ENCODE data around the gene MMP14. TPM values are rescaled to one million over a fixed set of nuclear protein-coding genes. Genes with fewer than 3 reads are reported as not detected.

Gene MMP14
- total RNA-seq, 1 experiment from 2014 or later, result 10.5 TPM

DNA sequence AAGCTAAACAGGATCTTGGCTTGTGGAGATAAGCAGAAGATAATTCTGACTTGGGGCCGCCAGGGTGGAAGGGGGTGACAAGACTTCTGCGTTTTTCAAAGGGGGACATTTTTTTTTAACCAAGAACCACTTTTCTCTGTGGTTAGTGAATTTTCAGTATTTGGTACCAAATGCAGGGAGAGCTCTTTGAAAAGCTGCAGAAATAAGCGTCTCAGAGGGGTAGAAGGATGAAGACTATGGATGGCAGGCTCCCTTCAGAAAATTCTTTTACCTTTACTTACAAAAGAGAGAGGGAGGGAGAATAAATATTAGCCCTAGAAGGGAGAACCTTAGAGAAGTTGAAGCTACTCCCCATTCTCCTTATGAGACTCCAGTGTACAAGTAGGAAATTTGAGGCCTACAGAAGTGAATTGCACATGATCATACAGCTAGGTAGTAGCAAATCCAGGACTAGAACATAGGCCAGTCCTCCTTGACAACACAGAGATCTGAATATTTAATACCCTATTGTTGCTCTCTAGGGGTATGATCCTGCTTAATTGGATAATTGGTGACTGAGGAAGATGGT, 5.9 kb upstream of the MMP14 start:
- no peak for DNase-seq
- H3K27me3 Mint-ChIP-seq (ENCODE audit: unreplicated experiment), result no peaks in the 10 kb centered on the region
- TSS peak; percentile 58 for BruUV-seq (replicated peaks)
- no peaks in the 10 kb centered on the region for H3K9me3 Mint-ChIP-seq (ENCODE audit: low read depth, unreplicated experiment)
- H3K27ac Mint-ChIP-seq (ENCODE audit: unreplicated experiment), result peak overlapping the region; percentile 87
- H3K4me1 Mint-ChIP-seq (ENCODE audit: low read depth, unreplicated experiment), result peaks cover 2% of the 10 kb centered on the region
- CTCF ChIA-PET, result interaction anchor here (0.6 to 1.4 kb wide), 3 partner anchors 9 to 659 kb away, joined by 3 to 5 read pairs (median 3); no protein-coding TSS in a partner anchor
- intact Hi-C loops (cut with micrococcal nuclease; ENCODE audit: unreplicated experiment), result no loop called here
- H3K4me3 Mint-ChIP-seq (ENCODE audit: low read depth, unreplicated experiment), result peak overlapping the region; percentile 95
- peaks cover 22% of the 10 kb centered on the region for H3K36me3 Mint-ChIP-seq (ENCODE audit: insufficient read depth, unreplicated experiment)
- no peak for TF ChIP-seq CTCF (IDR thresholded peaks at IDR 0.05; ENCODE audit: unreplicated experiment)

GRCh38 chr14:22835505-22835904, 880 bp upstream of the MMP14 start:
- Mint-ChIP-seq H3K36me3 (ENCODE audit: insufficient read depth, unreplicated experiment) (peaks cover 28% of the 10 kb centered on the region), H3K27ac (ENCODE audit: unreplicated experiment) (no peak overlapping the region), H3K4me1 (ENCODE audit: low read depth, unreplicated experiment) (peaks cover 23% of the 10 kb centered on the region), H3K4me3 (ENCODE audit: low read depth, unreplicated experiment) (no peak overlapping the region), H3K9me3 (ENCODE audit: low read depth, unreplicated experiment) (no peaks in the 10 kb centered on the region), H3K27me3 (ENCODE audit: unreplicated experiment) (peaks cover 26% of the 10 kb centered on the region)
- CTCF ChIA-PET, result interaction anchor here (1.7 kb wide), 1 partner anchor 18 kb away, joined by 4 read pairs; no protein-coding TSS in a partner anchor
- intact Hi-C loops (cut with micrococcal nuclease; ENCODE audit: unreplicated experiment), result no loop called here
- TF ChIP-seq CTCF (IDR thresholded peaks at IDR 0.05; ENCODE audit: unreplicated experiment), result no peak
- no peak for DNase-seq
- BruUV-seq (replicated peaks), result no TSS peak

DNA sequence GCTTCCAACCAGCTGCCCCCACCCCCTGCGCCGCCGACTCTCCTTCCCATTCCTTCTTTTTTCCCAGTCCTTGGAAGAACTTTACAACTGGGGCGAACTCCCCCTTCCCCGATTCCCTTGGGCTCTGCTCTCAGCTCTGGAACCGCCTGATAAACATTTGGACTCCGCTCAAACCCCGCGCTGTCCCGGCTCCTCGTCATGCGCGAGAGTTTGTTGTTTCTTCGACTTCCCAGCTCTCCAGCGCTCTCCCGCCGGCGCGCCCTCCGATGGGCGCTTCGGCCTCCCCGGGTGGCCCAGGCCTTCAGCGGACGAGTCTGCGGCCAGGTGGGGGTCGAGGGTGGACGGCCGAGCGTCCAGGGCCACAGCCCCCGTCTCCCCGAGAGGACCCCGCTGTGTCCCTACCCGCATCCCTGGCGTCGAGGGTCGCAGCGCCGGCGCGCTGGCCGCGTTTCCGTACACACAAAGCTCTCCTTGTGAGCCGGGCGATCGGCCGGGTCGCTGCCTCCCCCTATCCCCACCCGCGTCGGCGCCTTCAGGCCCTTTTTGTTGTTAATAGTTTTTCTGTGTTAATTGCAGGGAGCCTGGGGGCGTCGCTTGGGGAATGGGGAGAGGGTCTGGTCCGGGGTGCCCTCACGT, 847 bp downstream of the MMP14 start:
- H3K36me3 Mint-ChIP-seq (ENCODE audit: insufficient read depth, unreplicated experiment), result peaks cover 21% of the 10 kb centered on the region
- peak overlapping the region; percentile 68 for H3K27ac Mint-ChIP-seq (ENCODE audit: unreplicated experiment)
- H3K9me3 Mint-ChIP-seq (ENCODE audit: low read depth, unreplicated experiment), result no peaks in the 10 kb centered on the region
- peaks cover 23% of the 10 kb centered on the region for H3K4me1 Mint-ChIP-seq (ENCODE audit: low read depth, unreplicated experiment)
- TF ChIP-seq CTCF (IDR thresholded peaks at IDR 0.05; ENCODE audit: unreplicated experiment), result no peak
- peaks cover 26% of the 10 kb centered on the region for H3K27me3 Mint-ChIP-seq (ENCODE audit: unreplicated experiment)
- intact Hi-C loops (cut with micrococcal nuclease; ENCODE audit: unreplicated experiment), result no loop called here
- no TSS peak for BruUV-seq (replicated peaks)
- peak; percentile 46 for DNase-seq
- H3K4me3 Mint-ChIP-seq (ENCODE audit: low read depth, unreplicated experiment), result peak overlapping the region; percentile 91
- CTCF ChIA-PET, result interaction anchor here (1.0 to 1.7 kb wide), 4 partner anchors 13 to 71 kb away, joined by 3 to 6 read pairs (median 5); partner anchors contain the start of gene OXA1L

DNA sequence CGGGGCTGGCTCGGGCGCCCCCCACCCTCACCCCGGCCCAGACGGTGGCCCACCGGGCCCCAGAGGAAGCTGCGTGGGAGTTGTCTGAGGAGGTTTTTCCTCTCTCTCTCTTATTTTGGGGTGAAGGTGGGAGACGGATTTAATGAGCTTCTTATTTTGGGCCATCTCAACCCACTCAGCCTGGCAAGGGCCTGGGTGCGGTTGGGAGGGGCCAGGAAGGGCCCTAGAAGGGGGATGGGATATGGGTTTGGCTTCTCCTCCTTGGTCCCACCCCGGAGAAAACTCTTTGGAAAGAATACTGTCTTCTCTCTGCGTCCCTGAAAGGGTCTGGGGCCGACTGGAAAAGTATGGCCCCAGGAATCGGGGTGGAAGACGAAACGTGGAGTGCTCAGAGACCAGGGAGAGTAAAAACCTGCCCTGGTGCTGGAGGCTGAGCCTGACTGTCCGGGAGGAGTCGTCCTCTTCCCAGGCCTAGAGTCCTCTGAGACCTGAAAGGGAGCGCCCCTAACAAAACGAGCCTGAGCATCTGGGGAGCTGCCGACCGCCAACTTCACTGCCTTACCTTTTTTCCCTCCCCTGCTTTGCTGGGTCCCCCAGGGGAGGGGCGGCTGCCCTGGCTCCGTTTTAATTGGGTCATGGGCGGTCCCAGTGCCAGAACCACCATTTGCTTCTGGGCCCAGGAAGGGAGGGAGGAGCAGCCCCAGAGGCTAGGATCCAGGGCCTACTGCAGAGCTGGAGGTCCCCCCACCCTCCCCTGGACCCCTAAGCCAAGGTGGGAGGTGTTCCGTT, 1.6 kb downstream of the MMP14 start:
- DNase-seq, result no peak
- intact Hi-C loops (cut with micrococcal nuclease; ENCODE audit: unreplicated experiment), result no loop called here
- Mint-ChIP-seq H3K9me3 (ENCODE audit: low read depth, unreplicated experiment) (no peaks in the 10 kb centered on the region), H3K27me3 (ENCODE audit: unreplicated experiment) (peaks cover 26% of the 10 kb centered on the region), H3K4me3 (ENCODE audit: low read depth, unreplicated experiment) (peak overlapping the region; percentile 91), H3K27ac (ENCODE audit: unreplicated experiment) (no peak overlapping the region), H3K4me1 (ENCODE audit: low read depth, unreplicated experiment) (peaks cover 23% of the 10 kb centered on the region), H3K36me3 (ENCODE audit: insufficient read depth, unreplicated experiment) (peaks cover 21% of the 10 kb centered on the region)
- BruUV-seq (replicated peaks), result no TSS peak
- CTCF ChIA-PET, result interaction anchor here (1.1 to 1.7 kb wide), 4 partner anchors 13 to 15 kb away, joined by 4 to 6 read pairs (median 5); no protein-coding TSS in a partner anchor
- TF ChIP-seq CTCF (IDR thresholded peaks at IDR 0.05; ENCODE audit: unreplicated experiment), result no peak
